ENCODE data around the gene EML6. TPM values are rescaled to one million over a fixed set of nuclear protein-coding genes. Genes with fewer than 3 reads are reported as not detected.

The EML6 gene
- total and polyA plus RNA-seq, 2 of the 8 experiments (the other 6 are each of a cell fraction or from before 2014, with no cell fraction given), result 1.2 to 1.6 TPM

DNA sequence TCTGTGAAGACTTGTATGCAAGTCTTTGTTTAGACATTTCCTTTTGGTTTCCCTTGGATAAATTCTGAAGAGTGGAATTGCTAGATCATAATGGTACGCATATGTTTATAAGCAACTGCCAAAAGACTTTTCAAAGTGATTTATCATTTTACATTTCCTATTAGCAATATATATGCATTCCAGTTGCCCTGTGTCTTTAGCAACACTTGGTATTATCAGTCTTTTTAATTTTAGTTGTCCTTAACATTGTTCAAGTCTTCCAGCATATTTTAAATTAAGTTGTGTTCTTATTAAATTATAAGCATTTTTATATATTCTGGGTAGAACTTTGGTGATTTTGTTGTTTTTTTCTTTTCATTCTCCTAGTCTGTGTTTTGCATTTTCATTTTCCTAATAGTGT lies 81.8 kb downstream of the EML6 start:
- H3K27me3 ChIP-seq (replicated peaks in 1 of 4; ENCODE audit: control insufficient read depth in 3 of 4, extremely low read depth in 1 of 4, insufficient read depth in 3 of 4, low read length in 3 of 4), result no peaks in the 10 kb centered on the region
- DNase-seq (ENCODE audit: low read depth in 1 of 2, low spot score in 2 of 2), result no peak
- no peak overlapping the region for H2BK20ac ChIP-seq (ENCODE audit: low read length)
- H3K27ac ChIP-seq (ENCODE audit: low read depth, low read length), result no peak overlapping the region
- H3K23me2 ChIP-seq (ENCODE audit: low read depth, low read length), result no peaks in the 10 kb centered on the region
- H3K9me3 ChIP-seq (ENCODE audit: insufficient read depth in 2 of 2, low read depth in 1 of 2, low read length in 1 of 2), result no peaks in the 10 kb centered on the region
- no peak overlapping the region for H3K23ac ChIP-seq (ENCODE audit: insufficient read length)
- 87% methylated on average over 1 of the region's 1 CpG; no CpG with 5 or more reads in 1 of the 2 experiments for WGBS, 2 experiments (ENCODE audit: extremely low coverage in 1 of 2, insufficient coverage in 1 of 2, insufficient read length in 1 of 2, insufficient replicate concordance in 2 of 2, low coverage in 1 of 2, low lambda C conversion rate in 2 of 2, missing lambda C conversion rate in 1 of 2)
- no peaks in the 10 kb centered on the region for H4K20me1 ChIP-seq (replicated peaks in 1 of 2; ENCODE audit: control insufficient read depth in 1 of 2, insufficient read depth in 2 of 2, low read length in 2 of 2)
- H2BK5ac ChIP-seq (ENCODE audit: low read depth, low read length), result no peak overlapping the region
- 0 out of 7 replicates have a peak, but pooled peaks cover 0 to 2% (median 0%) of the 10 kb centered on the region in 4 experiments for H3K4me1 ChIP-seq (replicated peaks in 1 of 4; ENCODE audit: control insufficient read depth in 3 of 4, insufficient read depth in 4 of 4, low read length in 3 of 4)
- no peaks in the 10 kb centered on the region; a peak in 1 of 4 replicates for H3K79me2 ChIP-seq (ENCODE audit: control insufficient read depth in 1 of 2, insufficient read depth in 2 of 2, low read length in 2 of 2)
- POLR2A ChIA-PET (ENCODE audit: partially characterized antibody), result no interaction called here
- no peak overlapping the region for H3K14ac ChIP-seq (ENCODE audit: insufficient read length)
- no peak overlapping the region for H3K4ac ChIP-seq (replicated peaks; ENCODE audit: insufficient read length, low read depth, low read length)
- FAIRE-seq, result no peak
- no peak overlapping the region for H4K8ac ChIP-seq (ENCODE audit: extremely low read depth, insufficient read depth, low read length)
- no peak overlapping the region for H4K5ac ChIP-seq (ENCODE audit: insufficient read length, low read depth, low read length)
- H3K4me2 ChIP-seq (ENCODE audit: insufficient read depth in 1 of 2, low read depth in 2 of 2, low read length in 2 of 2), result no peak overlapping the region
- no peaks in the 10 kb centered on the region for H3K79me1 ChIP-seq (ENCODE audit: low read depth, low read length)
- H2BK120ac ChIP-seq (replicated peaks; ENCODE audit: low read depth, low read length), result no peak overlapping the region
- H3K56ac ChIP-seq (replicated peaks; ENCODE audit: insufficient read length, low read depth, low read length), result no peak overlapping the region
- H3K9ac ChIP-seq (replicated peaks in 1 of 4; ENCODE audit: extremely low read depth in 1 of 4, low read depth in 3 of 4, low read length in 3 of 4), result no peak overlapping the region
- H4K91ac ChIP-seq (replicated peaks; ENCODE audit: insufficient read length, low read length), result no peak overlapping the region
- no peak overlapping the region for H3K18ac ChIP-seq (ENCODE audit: extremely low read depth, low read length)
- H2BK12ac ChIP-seq (ENCODE audit: low read depth, low read length), result no peak overlapping the region
- no peak overlapping the region for H2BK15ac ChIP-seq (ENCODE audit: low read length)
- H2AFZ ChIP-seq (ENCODE audit: low read length), result no peak overlapping the region
- no peaks in the 10 kb centered on the region for H3K36me3 ChIP-seq (ENCODE audit: control insufficient read depth in 2 of 4, insufficient read depth in 4 of 4, low read length in 3 of 4)
- H2AK5ac ChIP-seq (ENCODE audit: low read depth, low read length), result no peak overlapping the region
- no peak overlapping the region for H3K4me3 ChIP-seq (ENCODE audit: extremely low read depth in 1 of 4, insufficient read depth in 2 of 4, low read depth in 3 of 4, low read length in 4 of 4)
- CTCF ChIA-PET (ENCODE audit: partially characterized antibody), result no interaction called here
- TF ChIP-seq BRCA1 (IDR thresholded peaks at IDR 0.05; ENCODE audit: low read depth, low read length) (no peak), PHF8 (conservative IDR thresholded peaks at IDR 0.05; ENCODE audit: low read depth, low read length) (no peak), SAP30 (IDR thresholded peaks at IDR 0.05; ENCODE audit: insufficient read depth, insufficient replicate concordance, low read length) (no peak), CBX5 (IDR thresholded peaks at IDR 0.05; ENCODE audit: low read depth, low read length) (no peak), SP1 (IDR thresholded peaks at IDR 0.05; ENCODE audit: low read depth, low read length) (no peak), JUND (IDR thresholded peaks at IDR 0.05; ENCODE audit: low read length) (no peak), HDAC6 (IDR thresholded peaks at IDR 0.05; ENCODE audit: low read depth, low read length) (no peak), SIX5 (IDR thresholded peaks at IDR 0.05; ENCODE audit: low read depth, low read length) (no peak), NRF1 (IDR thresholded peaks at IDR 0.05; ENCODE audit: low read depth, low read length) (no peak), CHD2 (IDR thresholded peaks at IDR 0.05; ENCODE audit: low read length) (no peak)
- TF ChIP-seq, protein P1, sequence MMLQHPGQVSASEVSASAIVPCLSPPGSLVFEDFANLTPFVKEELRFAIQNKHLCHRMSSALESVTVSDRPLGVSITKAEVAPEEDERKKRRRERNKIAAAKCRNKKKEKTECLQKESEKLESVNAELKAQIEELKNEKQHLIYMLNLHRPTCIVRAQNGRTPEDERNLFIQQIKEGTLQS (IDR thresholded peaks at IDR 0.05; ENCODE audit: insufficient read depth, low read depth, low read length), result no peak
- TF ChIP-seq, protein P2, sequence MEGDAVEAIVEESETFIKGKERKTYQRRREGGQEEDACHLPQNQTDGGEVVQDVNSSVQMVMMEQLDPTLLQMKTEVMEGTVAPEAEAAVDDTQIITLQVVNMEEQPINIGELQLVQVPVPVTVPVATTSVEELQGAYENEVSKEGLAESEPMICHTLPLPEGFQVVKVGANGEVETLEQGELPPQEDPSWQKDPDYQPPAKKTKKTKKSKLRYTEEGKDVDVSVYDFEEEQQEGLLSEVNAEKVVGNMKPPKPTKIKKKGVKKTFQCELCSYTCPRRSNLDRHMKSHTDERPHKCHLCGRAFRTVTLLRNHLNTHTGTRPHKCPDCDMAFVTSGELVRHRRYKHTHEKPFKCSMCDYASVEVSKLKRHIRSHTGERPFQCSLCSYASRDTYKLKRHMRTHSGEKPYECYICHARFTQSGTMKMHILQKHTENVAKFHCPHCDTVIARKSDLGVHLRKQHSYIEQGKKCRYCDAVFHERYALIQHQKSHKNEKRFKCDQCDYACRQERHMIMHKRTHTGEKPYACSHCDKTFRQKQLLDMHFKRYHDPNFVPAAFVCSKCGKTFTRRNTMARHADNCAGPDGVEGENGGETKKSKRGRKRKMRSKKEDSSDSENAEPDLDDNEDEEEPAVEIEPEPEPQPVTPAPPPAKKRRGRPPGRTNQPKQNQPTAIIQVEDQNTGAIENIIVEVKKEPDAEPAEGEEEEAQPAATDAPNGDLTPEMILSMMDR (IDR thresholded peaks at IDR 0.05; ENCODE audit: control extremely low read depth in 1 of 3, insufficient read depth in 1 of 3, low read depth in 1 of 3, low read length in 3 of 3), result no peak
